ENCODE measurements around the gene MYZAP. TPM values are rescaled to one million over a fixed set of nuclear protein-coding genes. Genes with fewer than 3 reads are reported as not detected.

Gene MYZAP
- total and polyA plus RNA-seq, 10 of the 15 experiments (the other 5 are each of a cell fraction or from before 2014, with no cell fraction given): not detected

- Histone ChIP-seq H3K27me3 (replicated peaks in 1 of 2; ENCODE audit: control insufficient read depth in 2 of 2, insufficient read depth in 2 of 2, low read length in 1 of 2) (no peaks in the 10 kb centered on the region; a peak in 1 of 4 replicates), H3K4me3 (no peak overlapping the region), H4K20me1 (ENCODE audit: control insufficient read depth, insufficient read depth) (no peaks in the 10 kb centered on the region), H3K9ac (ENCODE audit: control insufficient read depth, insufficient read depth, low read length) (no peak overlapping the region), H3K79me2 (ENCODE audit: control insufficient read depth, insufficient read depth, low read length) (no peaks in the 10 kb centered on the region), H3K27ac (ENCODE audit: control insufficient read depth, insufficient read depth) (no peak overlapping the region), H3K4me2 (ENCODE audit: control insufficient read depth, insufficient read depth) (0 out of 2 replicates have a peak overlapping the region, but pooled peaks have one; percentile 22), H3K9me3 (replicated peaks; ENCODE audit: control insufficient read depth, insufficient read depth, low read length) (no peaks in the 10 kb centered on the region), H3K4me1 (ENCODE audit: control insufficient read depth, insufficient read depth, low read length) (no peaks in the 10 kb centered on the region), H2AFZ (ENCODE audit: control insufficient read depth, low read depth, low read length) (no peak overlapping the region), H3K36me3 (ENCODE audit: control insufficient read depth in 2 of 2, insufficient read depth in 2 of 2, low read length in 1 of 2) (no peaks in the 10 kb centered on the region)
- in situ Hi-C loops (cut with MboI) (no loop called here), intact Hi-C loops (cut with micrococcal nuclease; ENCODE audit: unreplicated experiment) (no loop called here)
- FAIRE-seq: no peak
- WGBS (ENCODE audit: insufficient coverage, insufficient replicate concordance, low lambda C conversion rate, missing lambda C conversion rate): 55% methylated on average over 1 of the region's 1 CpG
- ChIA-PET CTCF (no interaction called here), RAD21 (ENCODE audit: unreplicated experiment) (no interaction called here), POLR2A (no interaction called here), SMC1A (ENCODE audit: uncharacterized antibody, unreplicated experiment) (interaction anchor here (1.7 kb wide), 1 partner anchor 153 kb away, joined by 3 read pairs; no protein-coding TSS in a partner anchor)
- DNase-seq (ENCODE audit: low read depth, low spot score): no peak
- BruUV-seq (replicated peaks): no TSS peak
- no peak for ATAC-seq
- TF ChIP-seq ESRRA (IDR thresholded peaks at IDR 0.05; ENCODE audit: low read length) (no peak), RELA (IDR thresholded peaks at IDR 0.05; ENCODE audit: borderline replicate concordance, partially characterized antibody) (no peak), DPF2 (IDR thresholded peaks at IDR 0.05) (no peak), TCF3 (IDR thresholded peaks at IDR 0.05; ENCODE audit: borderline replicate concordance, insufficient read depth, low read depth, low read length) (no peak), TARDBP (IDR thresholded peaks at IDR 0.05; ENCODE audit: borderline replicate concordance) (no peak), HDAC2 (IDR thresholded peaks at IDR 0.05) (no peak), PBX3 (IDR thresholded peaks at IDR 0.05; ENCODE audit: insufficient replicate concordance, low read depth, low read length) (no peak), RAD21 (IDR thresholded peaks at IDR 0.05; ENCODE audit: insufficient read depth, low read depth, low read length) (no peak), TBL1XR1 (IDR thresholded peaks at IDR 0.05; ENCODE audit: low read depth, low read length) (no peak), NR2F1 (conservative IDR thresholded peaks at IDR 0.05) (no peak), SUZ12 (IDR thresholded peaks at IDR 0.05; ENCODE audit: unreplicated experiment) (no peak), BCL11A (IDR thresholded peaks at IDR 0.05; ENCODE audit: low read depth, low read length) (no peak), SMAD5 (IDR thresholded peaks at IDR 0.05; ENCODE audit: low read depth) (no peak), SIX5 (IDR thresholded peaks at IDR 0.05; ENCODE audit: low read depth, low read length, severe bottlenecking) (no peak), USF1 (IDR thresholded peaks at IDR 0.05; ENCODE audit: borderline replicate concordance, extremely low read length, insufficient read depth, low read depth, low read length) (no peak), MXI1 (IDR thresholded peaks at IDR 0.05; ENCODE audit: low read depth, low read length) (no peak), ZNF217 (IDR thresholded peaks at IDR 0.05) (no peak)
- TF ChIP-seq, protein P1, sequence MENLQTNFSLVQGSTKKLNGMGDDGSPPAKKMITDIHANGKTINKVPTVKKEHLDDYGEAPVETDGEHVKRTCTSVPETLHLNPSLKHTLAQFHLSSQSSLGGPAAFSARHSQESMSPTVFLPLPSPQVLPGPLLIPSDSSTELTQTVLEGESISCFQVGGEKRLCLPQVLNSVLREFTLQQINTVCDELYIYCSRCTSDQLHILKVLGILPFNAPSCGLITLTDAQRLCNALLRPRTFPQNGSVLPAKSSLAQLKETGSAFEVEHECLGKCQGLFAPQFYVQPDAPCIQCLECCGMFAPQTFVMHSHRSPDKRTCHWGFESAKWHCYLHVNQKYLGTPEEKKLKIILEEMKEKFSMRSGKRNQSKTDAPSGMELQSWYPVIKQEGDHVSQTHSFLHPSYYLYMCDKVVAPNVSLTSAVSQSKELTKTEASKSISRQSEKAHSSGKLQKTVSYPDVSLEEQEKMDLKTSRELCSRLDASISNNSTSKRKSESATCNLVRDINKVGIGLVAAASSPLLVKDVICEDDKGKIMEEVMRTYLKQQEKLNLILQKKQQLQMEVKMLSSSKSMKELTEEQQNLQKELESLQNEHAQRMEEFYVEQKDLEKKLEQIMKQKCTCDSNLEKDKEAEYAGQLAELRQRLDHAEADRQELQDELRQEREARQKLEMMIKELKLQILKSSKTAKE (IDR thresholded peaks at IDR 0.05; ENCODE audit: low read depth, poor library complexity, severe bottlenecking): no peak
- TF ChIP-seq, protein P2, sequence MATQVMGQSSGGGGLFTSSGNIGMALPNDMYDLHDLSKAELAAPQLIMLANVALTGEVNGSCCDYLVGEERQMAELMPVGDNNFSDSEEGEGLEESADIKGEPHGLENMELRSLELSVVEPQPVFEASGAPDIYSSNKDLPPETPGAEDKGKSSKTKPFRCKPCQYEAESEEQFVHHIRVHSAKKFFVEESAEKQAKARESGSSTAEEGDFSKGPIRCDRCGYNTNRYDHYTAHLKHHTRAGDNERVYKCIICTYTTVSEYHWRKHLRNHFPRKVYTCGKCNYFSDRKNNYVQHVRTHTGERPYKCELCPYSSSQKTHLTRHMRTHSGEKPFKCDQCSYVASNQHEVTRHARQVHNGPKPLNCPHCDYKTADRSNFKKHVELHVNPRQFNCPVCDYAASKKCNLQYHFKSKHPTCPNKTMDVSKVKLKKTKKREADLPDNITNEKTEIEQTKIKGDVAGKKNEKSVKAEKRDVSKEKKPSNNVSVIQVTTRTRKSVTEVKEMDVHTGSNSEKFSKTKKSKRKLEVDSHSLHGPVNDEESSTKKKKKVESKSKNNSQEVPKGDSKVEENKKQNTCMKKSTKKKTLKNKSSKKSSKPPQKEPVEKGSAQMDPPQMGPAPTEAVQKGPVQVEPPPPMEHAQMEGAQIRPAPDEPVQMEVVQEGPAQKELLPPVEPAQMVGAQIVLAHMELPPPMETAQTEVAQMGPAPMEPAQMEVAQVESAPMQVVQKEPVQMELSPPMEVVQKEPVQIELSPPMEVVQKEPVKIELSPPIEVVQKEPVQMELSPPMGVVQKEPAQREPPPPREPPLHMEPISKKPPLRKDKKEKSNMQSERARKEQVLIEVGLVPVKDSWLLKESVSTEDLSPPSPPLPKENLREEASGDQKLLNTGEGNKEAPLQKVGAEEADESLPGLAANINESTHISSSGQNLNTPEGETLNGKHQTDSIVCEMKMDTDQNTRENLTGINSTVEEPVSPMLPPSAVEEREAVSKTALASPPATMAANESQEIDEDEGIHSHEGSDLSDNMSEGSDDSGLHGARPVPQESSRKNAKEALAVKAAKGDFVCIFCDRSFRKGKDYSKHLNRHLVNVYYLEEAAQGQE (IDR thresholded peaks at IDR 0.05; ENCODE audit: low read depth, low read length): no peak
Observed at GRCh38 chr15:57681011-57681410, 89.3 kb downstream of the MYZAP start.

Data from GM12878 (cell line).